CD14-positive monocyte (primary cell): Measurements from ENCODE around the gene MCC. TPM values are rescaled to one million over a fixed set of nuclear protein-coding genes. Genes with fewer than 3 reads are reported as not detected.

Experiments used
- DNase-seq, 3 donors: peaks; one replicate each; pipeline ENCODE4 v3.0.0-alpha.2; 2011 to 2022
- H2AFZ ChIP-seq: 2 replicates; pipeline ENCODE4 v1.6.0; 2012; ENCODE audit warnings: mild to moderate bottlenecking, low read depth, low read length, inconsistent platforms; ENCODE audit not compliant: insufficient read depth, poor library complexity, severe bottlenecking
- H3K27ac ChIP-seq, 2 donors: 1 replicate in 1 of 2; 2 replicates in 1 of 2; pipeline ENCODE4 v1.5.1; 2012 to 2013; ENCODE audit warnings: low read length in 2 of 2, control low read depth in 1 of 2, inconsistent platforms in 1 of 2, low read depth in 1 of 2, mild to moderate bottlenecking in 1 of 2
- H3K27me3 ChIP-seq, 2 donors: one replicate each; pipeline versions ENCODE4 v1.6.0 to v1.6.1; 2011 to 2013; ENCODE audit warnings: low read length in 2 of 2; ENCODE audit not compliant: control insufficient read depth in 2 of 2, insufficient read depth in 2 of 2
- H3K36me3 ChIP-seq, 2 donors: replicated peaks in 1 of 2; 1 replicate in 1 of 2; 2 replicates in 1 of 2; pipeline versions ENCODE4 v1.5.1 to v1.6.1; 2012 to 2013; ENCODE audit warnings: low read length in 2 of 2, control low read depth in 1 of 2, inconsistent platforms in 1 of 2, mild to moderate bottlenecking in 1 of 2; ENCODE audit not compliant: insufficient read depth in 2 of 2, control insufficient read depth in 1 of 2
- H3K4me1 ChIP-seq, 2 donors: 1 replicate in 1 of 2; 2 replicates in 1 of 2; pipeline versions ENCODE4 v1.5.1 to v1.6.1; 2012 to 2013; ENCODE audit warnings: low read length in 2 of 2, control low read depth in 1 of 2, inconsistent platforms in 1 of 2, mild to moderate bottlenecking in 1 of 2, moderate library complexity in 1 of 2; ENCODE audit not compliant: insufficient read depth in 2 of 2, control insufficient read depth in 1 of 2
- H3K4me2 ChIP-seq: replicated peaks from 2 replicates; pipeline ENCODE3; 2012; ENCODE audit warnings: low read length, moderate library complexity, mild to moderate bottlenecking; ENCODE audit not compliant: poor library complexity, severe bottlenecking; ENCODE audit errors: extremely low read depth
- H3K4me3 ChIP-seq, 3 experiments: fragments of 200-600 bp in 1 of 3; sonication (generic) in 1 of 3; replicated peaks in 1 of 3; 1 replicate in 2 of 3; 2 replicates in 1 of 3; pipeline ENCODE4 v1.5.1; 2011 to 2013; ENCODE audit warnings: low read length in 3 of 3, mild to moderate bottlenecking in 3 of 3, control low read depth in 2 of 3, low read depth in 2 of 3, inconsistent platforms in 1 of 3, moderate library complexity in 1 of 3
- H3K79me2 ChIP-seq: 2 replicates; pipeline ENCODE4 v1.6.0; 2012; ENCODE audit warnings: mild to moderate bottlenecking, control low read depth, inconsistent platforms, low read length, moderate library complexity; ENCODE audit not compliant: insufficient read depth
- H3K9ac ChIP-seq: 2 replicates; pipeline ENCODE4 v1.6.0; 2017; ENCODE audit warnings: low read length, mild to moderate bottlenecking; ENCODE audit not compliant: insufficient read depth, poor library complexity, severe bottlenecking
- H3K9me3 ChIP-seq, 2 donors: replicated peaks in 1 of 2; 1 replicate in 1 of 2; 2 replicates in 1 of 2; pipeline versions ENCODE4 v1.5.1 to v1.6.1; 2012 to 2013; ENCODE audit warnings: low read length in 2 of 2, control low read depth in 1 of 2; ENCODE audit not compliant: control insufficient read depth in 1 of 2, insufficient read depth in 1 of 2
- H4K20me1 ChIP-seq: 2 replicates; pipeline ENCODE4 v1.6.0; 2012; ENCODE audit warnings: mild to moderate bottlenecking, low read length, control low read depth, moderate library complexity; ENCODE audit not compliant: insufficient read depth
- H3K27ac Mint-ChIP-seq, 7 donors: one replicate each; pipeline ENCODE4 v1.8.0; 2020; ENCODE audit warnings: mild to moderate bottlenecking in 7 of 7, mixed read lengths in 7 of 7, moderate library complexity in 6 of 7, inconsistent platforms in 2 of 7
- H3K27me3 Mint-ChIP-seq, 3 donors: one replicate each; pipeline ENCODE4 v1.8.0; 2021 to 2022; ENCODE audit warnings: low read depth in 3 of 3, mild to moderate bottlenecking in 3 of 3, mixed read lengths in 3 of 3, moderate library complexity in 3 of 3, inconsistent platforms in 1 of 3
- H3K36me3 Mint-ChIP-seq, 2 donors: one replicate each; pipeline ENCODE4 v1.8.0; 2020; ENCODE audit warnings: mixed read lengths in 2 of 2, inconsistent platforms in 1 of 2, mild to moderate bottlenecking in 1 of 2
- H3K4me1 Mint-ChIP-seq: one replicate; pipeline ENCODE4 v1.8.0; 2020; ENCODE audit warnings: mild to moderate bottlenecking, mixed read lengths
- H3K4me3 Mint-ChIP-seq, 2 donors: one replicate each; pipeline ENCODE4 v1.8.0; 2020; ENCODE audit warnings: mild to moderate bottlenecking in 2 of 2, mixed read lengths in 2 of 2, moderate library complexity in 1 of 2
- H3K9me3 Mint-ChIP-seq, 7 donors: one replicate each; pipeline ENCODE4 v1.8.0; 2020 to 2022; ENCODE audit warnings: mixed read lengths in 7 of 7, mild to moderate bottlenecking in 6 of 7, moderate library complexity in 6 of 7, inconsistent platforms in 2 of 7
- CTCF ChIP-seq: fragments of 200-600 bp; IDR thresholded peaks from one replicate; pipeline ENCODE4 v1.8.0; 2022; ENCODE audit warnings: antibody characterized with exemption, mild to moderate bottlenecking
- WGBS: methylation state at CpG from one replicate; pipeline ENCODE4 v1.1.5; 2013; ENCODE audit warnings: missing lambda C conversion rate; ENCODE audit not compliant: insufficient coverage; 5-methylcytosine and 5-hydroxymethylcytosine counted together
- intact Hi-C, 2 donors: fragments of 100-400 bp; cut with micrococcal nuclease; formaldehyde crosslinking; loops; one replicate each; pipeline versions ENCODE4 v1.15.0 to v1.15.1; 2023
- polyA plus RNA-seq, 3 donors: library from polyadenylated mRNA; depleted of rRNA in 1 of 3; unstranded in 2 of 3; stranded (reverse) in 1 of 3; fragments of 300-500 nt in 2 of 3; fragments of >200 nt in 1 of 3; fragmentation: Illumina TruSeq in 2 of 3; gene quantifications; 1 replicate in 2 of 3; 2 replicates in 1 of 3; pipeline ENCODE4 v1.2.3, GENCODE V29; 2012 to 2021

The MCC gene
- polyA plus RNA-seq, 3 donors, result 0.09 TPM; not detected in 2

DNA sequence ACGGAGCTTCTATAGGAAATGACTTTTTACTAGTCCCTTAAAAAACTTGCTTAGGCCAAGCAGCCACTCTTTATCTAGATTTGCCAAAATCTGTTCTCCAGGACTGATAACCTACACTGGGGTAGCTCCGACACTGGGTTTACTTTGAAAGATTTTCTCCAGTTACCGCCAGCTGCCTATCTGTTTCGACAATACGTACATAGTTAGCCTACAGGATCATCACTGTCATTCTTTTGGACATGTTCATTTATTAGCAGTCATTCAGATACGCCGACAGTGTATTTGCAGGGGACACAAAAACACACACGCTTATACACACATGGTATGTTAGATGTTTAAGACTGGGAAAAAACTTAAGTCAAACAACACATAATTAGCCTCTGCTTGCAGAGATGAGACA is 286.0 kb downstream of the MCC start:
- peaks cover 0 to 2% (median 1%) of the 10 kb centered on the region in 3 donors for H3K27me3 Mint-ChIP-seq
- H3K9ac ChIP-seq, result no peak overlapping the region

DNA sequence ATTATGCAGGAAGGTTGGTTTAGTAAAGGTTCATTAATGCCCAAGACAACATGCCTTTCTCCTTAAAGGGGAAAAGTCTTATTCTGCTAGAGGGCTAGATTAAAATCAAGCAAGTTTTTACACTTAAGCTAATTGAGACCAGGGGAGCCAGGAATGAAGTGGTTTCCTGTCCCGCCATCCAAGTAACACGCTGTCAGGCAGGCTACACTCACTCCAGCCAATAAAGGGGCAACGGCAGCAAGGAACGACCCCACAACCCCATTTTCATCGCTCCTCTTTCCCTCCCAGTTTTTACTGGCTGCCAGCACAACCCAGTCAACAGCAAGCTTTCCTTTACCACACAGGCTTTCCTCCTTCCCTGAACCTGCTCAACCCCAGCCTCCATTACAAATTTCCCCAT is 286.5 kb downstream of the MCC start:
- Histone ChIP-seq H4K20me1 (no peaks in the 10 kb centered on the region), H3K4me1 (no peaks in the 10 kb centered on the region), H2AFZ (no peak overlapping the region), H3K4me3 (no peak overlapping the region), H3K36me3 (no peaks in the 10 kb centered on the region), H3K27me3 (no peaks in the 10 kb centered on the region), H3K9ac (no peak overlapping the region), H3K9me3 (no peaks in the 10 kb centered on the region), H3K79me2 (no peaks in the 10 kb centered on the region), H3K27ac (no peak overlapping the region), H3K4me2 (no peak overlapping the region)
- Mint-ChIP-seq H3K4me1 (no peaks in the 10 kb centered on the region), H3K9me3 (peaks cover 0 to 6% (median 0%) of the 10 kb centered on the region in 7 donors), H3K4me3 (no peak overlapping the region), H3K36me3 (no peaks in the 10 kb centered on the region), H3K27me3 (peaks cover 0 to 2% (median 1%) of the 10 kb centered on the region in 3 donors), H3K27ac (no peak overlapping the region)
- no peak for DNase-seq
- WGBS, result 84% methylated on average over 5 of the region's 5 CpGs
- no peak for TF ChIP-seq CTCF
- intact Hi-C loops, result no loop called here

More for the DNA sequence above, 286.0 kb downstream of the MCC start:
- no peaks in the 10 kb centered on the region for H3K27me3 ChIP-seq
- Mint-ChIP-seq H3K9me3 (peaks cover 0 to 6% (median 0%) of the 10 kb centered on the region in 7 donors), H3K36me3 (no peaks in the 10 kb centered on the region), H3K4me3 (no peak overlapping the region), H3K4me1 (no peaks in the 10 kb centered on the region), H3K27ac (no peak overlapping the region)
- no peak overlapping the region for H3K4me2 ChIP-seq
- TF ChIP-seq CTCF, result no peak
- no peaks in the 10 kb centered on the region for H3K36me3 ChIP-seq
- no peaks in the 10 kb centered on the region for H4K20me1 ChIP-seq
- WGBS, result 100% methylated on average over 4 of the region's 8 CpGs
- H3K27ac ChIP-seq, result no peak overlapping the region
- DNase-seq, result no peak
- no peaks in the 10 kb centered on the region for H3K9me3 ChIP-seq
- no peak overlapping the region for H2AFZ ChIP-seq
- H3K79me2 ChIP-seq, result no peaks in the 10 kb centered on the region
- intact Hi-C loops, result no loop called here
- no peak overlapping the region for H3K4me3 ChIP-seq
- no peaks in the 10 kb centered on the region for H3K4me1 ChIP-seq
